Measurements from ENCODE around the gene COL16A1. TPM values are rescaled to one million over a fixed set of nuclear protein-coding genes. Genes with fewer than 3 reads are reported as not detected.

COL16A1 gene
- total RNA-seq, 2 donors from 2014 or later = 7.4 to 9.9 TPM

DNA sequence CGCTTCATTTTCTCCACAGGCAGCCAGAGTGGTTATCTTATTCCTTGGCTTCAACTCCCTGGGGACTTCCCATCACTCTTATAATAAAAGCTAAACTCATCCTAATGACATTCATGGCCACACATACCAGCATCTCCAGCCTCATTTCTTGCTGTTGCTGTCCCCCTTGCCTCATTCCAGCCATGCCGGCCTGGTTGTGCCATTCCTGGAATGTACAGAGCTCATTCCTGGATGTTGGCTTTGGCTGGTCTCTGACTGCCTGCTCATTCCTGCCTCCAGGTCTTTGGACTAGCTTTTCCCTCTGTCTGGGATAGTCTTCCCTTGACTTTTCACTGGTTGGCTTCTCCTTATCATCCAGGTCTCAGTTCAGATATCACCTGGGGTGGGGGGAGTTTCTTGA is 56.7 kb downstream of the COL16A1 start:
- WGBS, 2 experiments (ENCODE audit: insufficient coverage in 1 of 2, insufficient read length in 1 of 2) = 78 to 82% methylated on average over 2 of the region's 2 CpGs
- H3K27me3 ChIP-seq (ENCODE audit: control insufficient read depth, insufficient read depth, low read length, poor library complexity, severe bottlenecking) = no peaks in the 10 kb centered on the region
- H3K4me1 ChIP-seq (ENCODE audit: control insufficient read depth, insufficient read depth, low read length) = peaks cover 12% of the 10 kb centered on the region
- no peaks in the 10 kb centered on the region for H3K36me3 ChIP-seq (ENCODE audit: control insufficient read depth, insufficient read depth, low read length)
- H3K27me3 Mint-ChIP-seq (ENCODE audit: insufficient read depth) = no peaks in the 10 kb centered on the region
- peak overlapping the region; percentile 77 for H3K27ac Mint-ChIP-seq
- H3K9me3 ChIP-seq (ENCODE audit: control insufficient read depth, low read length) = no peaks in the 10 kb centered on the region
- peak overlapping the region; percentile 6 for H3K4me3 Mint-ChIP-seq
- no peak overlapping the region for H3K27ac ChIP-seq (ENCODE audit: low read depth, low read length)
- H3K9me3 Mint-ChIP-seq = no peaks in the 10 kb centered on the region
- TF ChIP-seq, protein P1, sequence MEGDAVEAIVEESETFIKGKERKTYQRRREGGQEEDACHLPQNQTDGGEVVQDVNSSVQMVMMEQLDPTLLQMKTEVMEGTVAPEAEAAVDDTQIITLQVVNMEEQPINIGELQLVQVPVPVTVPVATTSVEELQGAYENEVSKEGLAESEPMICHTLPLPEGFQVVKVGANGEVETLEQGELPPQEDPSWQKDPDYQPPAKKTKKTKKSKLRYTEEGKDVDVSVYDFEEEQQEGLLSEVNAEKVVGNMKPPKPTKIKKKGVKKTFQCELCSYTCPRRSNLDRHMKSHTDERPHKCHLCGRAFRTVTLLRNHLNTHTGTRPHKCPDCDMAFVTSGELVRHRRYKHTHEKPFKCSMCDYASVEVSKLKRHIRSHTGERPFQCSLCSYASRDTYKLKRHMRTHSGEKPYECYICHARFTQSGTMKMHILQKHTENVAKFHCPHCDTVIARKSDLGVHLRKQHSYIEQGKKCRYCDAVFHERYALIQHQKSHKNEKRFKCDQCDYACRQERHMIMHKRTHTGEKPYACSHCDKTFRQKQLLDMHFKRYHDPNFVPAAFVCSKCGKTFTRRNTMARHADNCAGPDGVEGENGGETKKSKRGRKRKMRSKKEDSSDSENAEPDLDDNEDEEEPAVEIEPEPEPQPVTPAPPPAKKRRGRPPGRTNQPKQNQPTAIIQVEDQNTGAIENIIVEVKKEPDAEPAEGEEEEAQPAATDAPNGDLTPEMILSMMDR (conservative IDR thresholded peaks at IDR 0.05) = no peak
- H3K36me3 Mint-ChIP-seq (ENCODE audit: low read depth) = no peaks in the 10 kb centered on the region
- DNase-seq = no peak
- H3K4me3 ChIP-seq (ENCODE audit: low read length) = peak overlapping the region; percentile 87
- peaks cover 32% of the 10 kb centered on the region for H3K4me1 Mint-ChIP-seq
- H3K9ac ChIP-seq (ENCODE audit: extremely low read depth, low read length, poor library complexity, severe bottlenecking) = peak overlapping the region; percentile 3

GRCh38 chr1:31646259-31646960 is 57.4 kb downstream of the COL16A1 start:
- H3K4me1 ChIP-seq (ENCODE audit: control insufficient read depth, insufficient read depth, low read length) = peaks cover 12% of the 10 kb centered on the region
- H3K36me3 Mint-ChIP-seq (ENCODE audit: low read depth) = no peaks in the 10 kb centered on the region
- TF ChIP-seq, protein P1 (conservative IDR thresholded peaks at IDR 0.05) = no peak
- peak overlapping the region; percentile 87 for H3K4me3 ChIP-seq (ENCODE audit: low read length)
- H3K9me3 Mint-ChIP-seq = no peaks in the 10 kb centered on the region
- H3K27me3 Mint-ChIP-seq (ENCODE audit: insufficient read depth) = no peaks in the 10 kb centered on the region
- H3K36me3 ChIP-seq (ENCODE audit: control insufficient read depth, insufficient read depth, low read length) = no peaks in the 10 kb centered on the region
- no peaks in the 10 kb centered on the region for H3K27me3 ChIP-seq (ENCODE audit: control insufficient read depth, insufficient read depth, low read length, poor library complexity, severe bottlenecking)
- no peak for DNase-seq
- H3K27ac Mint-ChIP-seq = peak overlapping the region; percentile 77
- H3K4me3 Mint-ChIP-seq = peak overlapping the region; percentile 95
- 97 to 100% methylated on average over 2 to 4 of the region's 4 CpGs for WGBS, 2 experiments (ENCODE audit: insufficient coverage in 1 of 2, insufficient read length in 1 of 2)
- H3K27ac ChIP-seq (ENCODE audit: low read depth, low read length) = no peak overlapping the region
- no peaks in the 10 kb centered on the region for H3K9me3 ChIP-seq (ENCODE audit: control insufficient read depth, low read length)
- peak overlapping the region; percentile 3 for H3K9ac ChIP-seq (ENCODE audit: extremely low read depth, low read length, poor library complexity, severe bottlenecking)
- H3K4me1 Mint-ChIP-seq = peaks cover 32% of the 10 kb centered on the region

DNA sequence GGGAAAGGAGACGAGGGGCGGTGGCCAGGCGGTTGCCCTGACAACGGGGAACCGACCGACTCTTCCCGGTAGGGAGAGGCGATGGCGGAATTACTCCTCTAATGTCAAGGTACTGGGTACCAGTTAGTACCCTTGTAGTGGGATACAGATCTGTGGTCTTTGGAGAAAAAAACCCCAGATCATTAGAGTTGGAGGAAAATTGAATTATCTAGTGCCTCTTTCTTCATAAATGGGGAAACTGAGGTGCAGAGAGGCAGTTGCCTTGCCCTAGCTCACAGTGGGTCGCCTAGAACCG is 58.6 kb downstream of the COL16A1 start:
- peak overlapping the region; percentile 92 for H3K27ac ChIP-seq (ENCODE audit: low read depth, low read length)
- H3K36me3 Mint-ChIP-seq (ENCODE audit: low read depth) = no peaks in the 10 kb centered on the region
- TF ChIP-seq, protein P1 (conservative IDR thresholded peaks at IDR 0.05) = no peak
- H3K9me3 ChIP-seq (ENCODE audit: control insufficient read depth, low read length) = no peaks in the 10 kb centered on the region
- H3K27me3 ChIP-seq (ENCODE audit: control insufficient read depth, insufficient read depth, low read length, poor library complexity, severe bottlenecking) = no peaks in the 10 kb centered on the region
- H3K9me3 Mint-ChIP-seq = no peaks in the 10 kb centered on the region
- peak overlapping the region; percentile 100 for H3K27ac Mint-ChIP-seq
- no peaks in the 10 kb centered on the region for H3K36me3 ChIP-seq (ENCODE audit: control insufficient read depth, insufficient read depth, low read length)
- H3K27me3 Mint-ChIP-seq (ENCODE audit: insufficient read depth) = no peaks in the 10 kb centered on the region
- H3K4me3 ChIP-seq (ENCODE audit: low read length) = peak overlapping the region; percentile 87
- WGBS, 2 experiments (ENCODE audit: insufficient coverage in 1 of 2, insufficient read length in 1 of 2) = 1 to 2% methylated on average over 5 to 11 of the region's 11 CpGs
- peaks cover 12% of the 10 kb centered on the region for H3K4me1 ChIP-seq (ENCODE audit: control insufficient read depth, insufficient read depth, low read length)
- H3K9ac ChIP-seq (ENCODE audit: extremely low read depth, low read length, poor library complexity, severe bottlenecking) = peak overlapping the region; percentile 91
- H3K4me3 Mint-ChIP-seq = peak overlapping the region; percentile 95
- H3K4me1 Mint-ChIP-seq = peaks cover 32% of the 10 kb centered on the region
- DNase-seq = no peak

Data from endodermal cell (in vitro differentiated cells).